Stimulated activated naive B cell treated with anti-CD40 and anti-IgM and Interleukin-4, amounts not matched to agents 10 μg/mL and 1 μg/mL and 100 μg/mL, for 72 hours (primary cell): Measurements from ENCODE around the gene TIGD3.
A peak's percentile ranks its signal among the peaks of the same experiment; 100 is the strongest.

Experiments
- ATAC-seq, 2 donors: fragments of 150-1000 bp; cut with Tn5 transposase; replicated peaks; 2 replicates each; pipeline ENCODE4 v1.10.0; 2021; ENCODE audit warnings: moderate library complexity in 1 of 2
- DNase-seq: peaks from one replicate; pipeline ENCODE4 v3.0.0; 2021
- H3K27ac Mint-ChIP-seq: one replicate; pipeline ENCODE4 v1.8.0; 2022; ENCODE audit warnings: mild to moderate bottlenecking, mixed read lengths
- H3K27me3 Mint-ChIP-seq, 2 donors: one replicate each; pipeline ENCODE4 v1.8.0; 2022; ENCODE audit warnings: mixed read lengths in 2 of 2
- H3K36me3 Mint-ChIP-seq, 2 donors: one replicate each; pipeline ENCODE4 v1.8.0; 2022; ENCODE audit warnings: mixed read lengths in 2 of 2, mild to moderate bottlenecking in 1 of 2
- H3K4me1 Mint-ChIP-seq, 2 donors: one replicate each; pipeline ENCODE4 v1.8.0; 2022; ENCODE audit warnings: mixed read lengths in 2 of 2, mild to moderate bottlenecking in 1 of 2
- H3K4me3 Mint-ChIP-seq, 2 donors: one replicate each; pipeline ENCODE4 v1.8.0; 2022; ENCODE audit warnings: mild to moderate bottlenecking in 2 of 2, mixed read lengths in 2 of 2, moderate library complexity in 1 of 2
- H3K9me3 Mint-ChIP-seq, 2 donors: one replicate each; pipeline ENCODE4 v1.8.0; 2022; ENCODE audit warnings: mixed read lengths in 2 of 2, mild to moderate bottlenecking in 1 of 2

TIGD3 gene

DNA sequence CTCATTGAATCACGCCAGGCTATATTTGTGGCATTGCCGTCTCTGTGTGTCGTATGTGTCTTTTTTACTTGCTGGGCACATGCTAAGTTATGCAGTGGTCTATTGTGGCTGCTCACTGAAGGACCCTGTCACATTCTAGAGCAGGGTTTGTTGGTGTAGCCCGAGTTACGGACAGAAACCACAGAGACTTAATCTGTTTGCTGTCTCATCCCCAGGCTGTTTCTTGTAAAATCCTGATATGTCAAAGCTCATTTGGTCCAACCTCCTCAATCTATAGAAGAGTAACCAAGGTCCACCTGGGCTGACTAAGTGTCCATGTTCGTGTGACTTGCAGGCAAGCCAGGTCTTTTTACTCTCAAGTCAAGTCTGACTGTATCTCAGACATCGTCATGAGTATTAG is 15.9 kb upstream of the TIGD3 start:
- Mint-ChIP-seq H3K27me3 (no peaks in the 10 kb centered on the region), H3K4me1 (peaks cover 19 to 27% of the 10 kb centered on the region in 2 donors), H3K36me3 (peaks cover 16 to 34% of the 10 kb centered on the region in 2 donors), H3K27ac (no peak overlapping the region), H3K9me3 (no peaks in the 10 kb centered on the region), H3K4me3 (no peak overlapping the region)
- ATAC-seq (no peak), DNase-seq (no peak)

DNA sequence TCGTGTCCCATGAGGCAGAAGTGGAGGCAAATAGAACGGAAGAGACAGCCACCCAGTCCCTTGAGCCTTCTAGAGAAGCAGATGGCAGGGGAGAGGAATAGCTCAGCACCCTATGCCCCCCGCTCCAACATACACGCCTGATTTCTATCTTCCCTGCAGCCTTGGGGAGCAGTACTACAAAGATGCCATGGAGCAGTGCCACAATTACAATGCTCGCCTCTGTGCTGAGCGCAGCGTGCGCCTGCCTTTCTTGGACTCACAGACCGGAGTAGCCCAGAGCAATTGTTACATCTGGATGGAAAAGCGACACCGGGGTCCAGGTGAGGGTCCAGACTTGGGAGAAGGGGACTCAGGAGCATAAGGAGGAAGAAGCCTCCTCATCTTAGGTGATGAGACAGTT is 14.3 kb upstream of the TIGD3 start:
- no peak overlapping the region for H3K27ac Mint-ChIP-seq
- no peaks in the 10 kb centered on the region for H3K9me3 Mint-ChIP-seq
- ATAC-seq (no peak), DNase-seq (no peak)
- H3K36me3 Mint-ChIP-seq: peaks cover 25 to 48% of the 10 kb centered on the region in 2 donors
- no peak overlapping the region for H3K4me3 Mint-ChIP-seq
- peaks cover 13 to 17% of the 10 kb centered on the region in 2 donors for H3K4me1 Mint-ChIP-seq
- H3K27me3 Mint-ChIP-seq: no peaks in the 10 kb centered on the region

DNA sequence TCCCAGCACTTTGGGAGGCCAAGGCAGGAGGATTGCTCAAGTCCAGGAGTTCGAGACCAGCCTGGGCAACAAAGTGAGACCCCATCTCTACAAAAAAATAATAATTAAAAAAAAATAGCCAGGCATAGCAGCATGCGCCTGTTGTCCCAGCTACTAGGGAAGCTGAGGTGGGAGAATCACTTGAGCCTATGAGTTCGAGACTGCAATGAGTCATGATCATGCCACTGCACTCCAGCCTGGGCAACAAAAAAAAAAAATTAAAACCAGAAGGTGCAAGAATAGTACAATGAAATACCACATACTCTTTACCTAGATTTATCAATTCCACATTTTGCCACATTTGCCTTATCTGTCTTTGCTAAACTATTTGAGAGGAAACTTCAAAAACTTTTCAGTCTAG is 12.7 kb upstream of the TIGD3 start:
- ATAC-seq (no peak), DNase-seq (no peak)
- Mint-ChIP-seq H3K4me3 (no peak overlapping the region), H3K4me1 (peaks cover 10% of the 10 kb centered on the region in 2 donors), H3K27ac (no peak overlapping the region), H3K9me3 (no peaks in the 10 kb centered on the region), H3K27me3 (no peaks in the 10 kb centered on the region), H3K36me3 (peaks cover 34 to 61% of the 10 kb centered on the region in 2 donors)

DNA sequence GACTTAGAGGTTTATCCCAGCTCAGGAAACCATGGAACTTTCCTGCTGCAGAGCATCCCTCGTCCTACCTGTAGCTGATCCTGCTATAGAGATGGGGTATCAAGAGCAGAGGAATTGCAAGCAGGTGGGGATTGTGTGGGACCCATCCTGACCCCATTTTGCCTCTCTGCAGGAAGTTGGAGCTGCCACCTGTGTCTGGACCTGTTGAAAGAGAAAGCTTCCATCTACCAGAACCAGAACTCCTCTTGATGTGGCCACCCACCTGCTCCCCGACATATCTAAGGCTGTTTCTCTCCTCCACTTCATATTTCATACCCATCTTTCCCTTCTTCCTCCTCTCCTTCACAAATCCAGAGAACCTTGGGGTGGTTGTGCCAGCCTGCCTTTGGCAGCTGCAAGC is 3.0 kb upstream of the TIGD3 start:
- H3K36me3 Mint-ChIP-seq: peaks cover 16 to 36% of the 10 kb centered on the region in 2 donors

DNA sequence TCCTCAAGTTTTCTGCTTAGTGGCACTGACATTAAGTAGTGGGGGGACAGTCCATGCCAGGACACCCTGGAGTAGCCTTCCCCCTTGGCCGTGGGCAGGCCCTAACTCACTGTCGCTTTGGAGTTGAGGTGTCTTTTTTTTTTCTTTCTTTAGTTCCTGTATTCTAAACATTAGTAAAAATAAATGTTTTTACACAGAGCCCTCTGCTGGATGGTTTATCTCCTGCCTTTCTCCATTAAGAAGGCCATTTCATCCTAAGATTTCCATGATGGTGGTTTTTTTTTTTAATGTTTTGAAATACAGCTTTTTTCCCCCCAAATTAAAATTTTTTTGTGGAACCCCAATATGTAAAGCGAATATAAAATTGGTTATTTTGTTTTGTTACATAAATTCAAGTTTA is 1.8 kb upstream of the TIGD3 start:
- ATAC-seq: no peak
- H3K4me3 Mint-ChIP-seq: no peak overlapping the region
- peak overlapping the region; percentile 3 for H3K27ac Mint-ChIP-seq

More for the DNA sequence above, 3.0 kb upstream of the TIGD3 start:
- Mint-ChIP-seq H3K27ac (peak overlapping the region; percentile 31), H3K4me1 (peaks cover 18 to 22% of the 10 kb centered on the region in 2 donors), H3K4me3 (no peak overlapping the region), H3K9me3 (no peaks in the 10 kb centered on the region), H3K27me3 (no peaks in the 10 kb centered on the region)
- DNase-seq (no peak), ATAC-seq (no peak)

DNA sequence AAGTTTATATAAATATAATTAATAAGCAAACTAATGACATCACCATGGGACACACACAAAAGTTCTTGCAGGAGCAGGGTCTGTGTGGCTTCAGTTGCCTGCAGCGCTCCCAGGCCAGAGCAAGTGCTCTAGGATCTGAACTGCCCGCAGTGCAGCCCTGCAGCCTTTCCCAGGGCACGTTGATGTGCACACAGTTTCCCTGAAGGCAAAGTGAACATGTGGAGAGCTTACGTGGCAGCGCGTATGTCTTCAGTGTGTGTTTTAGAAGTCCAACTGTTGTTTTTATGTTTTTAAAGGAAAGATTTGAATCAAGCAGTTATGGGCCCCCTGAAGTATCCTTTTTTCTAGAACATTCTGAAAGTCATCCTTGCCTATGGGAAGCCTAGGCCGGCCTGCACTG is 1.2 kb upstream of the TIGD3 start:
- no peaks in the 10 kb centered on the region for H3K27me3 Mint-ChIP-seq
- no peaks in the 10 kb centered on the region for H3K9me3 Mint-ChIP-seq
- peaks cover 22 to 25% of the 10 kb centered on the region in 2 donors for H3K4me1 Mint-ChIP-seq
- H3K27ac Mint-ChIP-seq: peak overlapping the region; percentile 63
- H3K4me3 Mint-ChIP-seq: peak overlapping the region; percentile 39 to 69
- peaks cover 13 to 26% of the 10 kb centered on the region in 2 donors for H3K36me3 Mint-ChIP-seq
- DNase-seq (no peak), ATAC-seq (no peak)

More for the DNA sequence above, 1.8 kb upstream of the TIGD3 start:
- Mint-ChIP-seq H3K9me3 (no peaks in the 10 kb centered on the region), H3K4me1 (peaks cover 20 to 22% of the 10 kb centered on the region in 2 donors), H3K36me3 (peaks cover 13 to 32% of the 10 kb centered on the region in 2 donors), H3K27me3 (no peaks in the 10 kb centered on the region)
- DNase-seq: no peak

DNA sequence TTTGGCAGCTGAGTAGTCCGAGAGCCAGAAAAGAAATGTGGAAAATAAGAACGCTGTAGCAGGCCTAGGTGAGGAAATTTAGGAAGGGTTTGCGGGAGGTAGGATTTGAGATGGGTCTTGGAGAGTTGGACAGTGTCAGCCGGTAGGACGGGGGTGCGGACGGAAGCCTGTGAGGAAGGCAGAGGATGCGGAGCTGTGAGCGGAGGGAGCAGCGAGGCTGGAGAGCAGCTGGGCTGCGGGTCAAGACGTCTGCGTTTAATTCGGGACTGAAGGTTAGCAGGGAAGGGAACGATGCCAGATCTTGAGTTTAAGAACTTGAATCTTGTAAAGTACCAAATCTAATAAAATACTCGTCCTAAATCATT is 669 bp upstream of the TIGD3 start:
- Mint-ChIP-seq H3K27ac (peak overlapping the region; percentile 63), H3K4me3 (peak overlapping the region; percentile 39 to 69), H3K36me3 (peaks cover 11 to 21% of the 10 kb centered on the region in 2 donors), H3K27me3 (no peaks in the 10 kb centered on the region), H3K4me1 (peaks cover 22 to 25% of the 10 kb centered on the region in 2 donors), H3K9me3 (no peaks in the 10 kb centered on the region)
- no peak for DNase-seq
- no peak for ATAC-seq

DNA sequence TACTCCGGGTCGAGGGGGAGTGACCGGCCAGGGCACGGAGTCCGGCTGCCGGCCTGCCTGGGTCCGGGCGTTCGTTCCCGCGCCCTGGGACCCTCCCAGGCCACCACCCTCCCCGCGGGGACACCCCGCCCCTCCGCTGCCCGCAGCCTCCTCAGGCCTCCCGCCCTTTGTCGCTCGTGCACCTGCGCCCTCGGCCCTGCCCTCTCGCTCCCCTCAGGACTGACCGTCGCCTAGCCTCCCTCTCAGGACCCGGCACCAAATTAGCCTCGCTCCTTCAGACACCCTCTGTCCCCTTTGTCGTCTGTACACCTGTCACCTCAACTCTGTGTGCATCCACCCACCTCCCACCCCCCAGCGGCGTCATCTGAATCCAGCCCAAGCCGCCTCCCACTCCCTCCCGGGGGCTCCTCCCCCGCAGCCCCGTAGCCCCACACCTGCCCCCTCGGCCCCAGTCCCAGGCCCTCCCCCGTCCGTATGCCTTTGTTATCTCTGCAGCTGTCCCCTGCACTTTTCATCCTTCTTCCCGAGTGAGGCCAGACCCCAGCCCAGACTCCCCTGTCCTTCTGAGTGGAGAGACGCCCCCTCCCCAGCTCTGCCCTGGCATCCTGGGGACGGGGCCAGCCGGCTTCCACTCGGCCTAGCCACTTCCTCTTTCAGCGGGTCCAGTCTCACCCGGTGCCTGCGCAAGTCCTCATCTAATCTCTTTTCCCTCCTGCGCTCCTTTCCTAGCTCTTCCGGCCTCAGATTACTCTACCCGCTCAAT is 643 bp downstream of the TIGD3 start:
- Mint-ChIP-seq H3K9me3 (no peaks in the 10 kb centered on the region), H3K4me1 (peaks cover 22 to 25% of the 10 kb centered on the region in 2 donors), H3K36me3 (peaks cover 11 to 20% of the 10 kb centered on the region in 2 donors), H3K4me3 (peak overlapping the region; percentile 96 to 98), H3K27me3 (no peaks in the 10 kb centered on the region), H3K27ac (peak overlapping the region; percentile 98)
- peak; percentile 37 to 45 for ATAC-seq
- peak; percentile 22 for DNase-seq

DNA sequence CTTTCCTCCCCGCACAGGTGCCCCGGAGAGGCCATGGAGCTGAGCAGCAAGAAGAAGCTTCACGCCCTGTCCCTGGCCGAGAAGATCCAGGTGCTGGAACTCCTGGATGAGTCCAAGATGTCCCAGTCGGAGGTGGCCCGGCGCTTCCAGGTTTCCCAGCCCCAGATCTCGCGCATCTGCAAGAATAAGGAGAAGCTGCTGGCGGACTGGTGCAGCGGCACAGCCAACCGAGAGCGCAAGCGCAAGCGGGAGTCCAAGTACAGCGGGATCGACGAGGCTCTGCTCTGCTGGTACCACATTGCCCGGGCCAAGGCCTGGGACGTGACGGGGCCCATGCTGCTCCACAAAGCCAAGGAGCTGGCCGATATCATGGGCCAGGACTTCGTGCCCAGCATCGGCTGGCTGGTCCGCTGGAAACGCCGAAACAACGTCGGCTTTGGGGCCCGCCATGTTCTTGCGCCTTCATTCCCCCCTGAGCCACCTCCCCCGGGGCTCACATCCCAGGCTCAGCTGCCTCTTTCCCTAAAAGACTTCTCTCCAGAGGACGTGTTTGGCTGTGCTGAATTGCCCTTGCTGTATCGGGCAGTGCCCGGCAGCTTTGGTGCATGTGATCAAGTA is 1.3 kb downstream of the TIGD3 start:
- DNase-seq: no peak
- no peak for ATAC-seq
- H3K9me3 Mint-ChIP-seq: no peaks in the 10 kb centered on the region
- H3K27me3 Mint-ChIP-seq: no peaks in the 10 kb centered on the region
- H3K4me3 Mint-ChIP-seq: peak overlapping the region; percentile 96 to 98
- peaks cover 11 to 20% of the 10 kb centered on the region in 2 donors for H3K36me3 Mint-ChIP-seq
- peak overlapping the region; percentile 98 for H3K27ac Mint-ChIP-seq
- peaks cover 22 to 25% of the 10 kb centered on the region in 2 donors for H3K4me1 Mint-ChIP-seq

DNA sequence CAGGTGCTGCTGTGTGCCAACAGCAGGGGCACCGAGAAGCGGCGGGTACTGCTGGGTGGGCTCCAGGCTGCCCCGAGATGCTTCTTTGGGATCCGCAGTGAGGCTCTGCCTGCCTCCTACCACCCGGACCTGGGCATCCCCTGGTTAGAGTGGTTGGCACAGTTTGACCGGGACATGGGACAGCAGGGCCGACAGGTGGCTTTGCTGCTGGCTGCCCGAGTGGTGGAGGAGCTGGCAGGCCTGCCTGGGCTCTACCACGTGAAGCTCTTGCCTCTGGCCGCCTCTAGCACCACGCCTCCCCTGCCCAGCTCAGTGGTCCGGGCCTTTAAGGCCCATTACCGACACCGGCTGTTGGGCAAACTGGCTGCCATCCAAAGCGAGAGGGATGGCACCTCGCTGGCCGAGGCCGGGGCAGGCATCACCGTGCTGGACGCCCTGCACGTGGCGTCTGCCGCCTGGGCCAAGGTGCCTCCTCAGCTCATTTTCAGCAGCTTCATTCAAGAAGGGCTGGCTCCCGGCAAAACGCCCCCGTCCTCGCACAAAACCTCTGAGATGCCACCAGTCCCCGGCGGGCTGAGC is 1.9 kb downstream of the TIGD3 start:
- DNase-seq (no peak), ATAC-seq (no peak)
- Mint-ChIP-seq H3K27ac (no peak overlapping the region), H3K4me1 (peaks cover 22 to 25% of the 10 kb centered on the region in 2 donors), H3K4me3 (peak overlapping the region; percentile 41 to 53), H3K9me3 (no peaks in the 10 kb centered on the region), H3K36me3 (peaks cover 11 to 20% of the 10 kb centered on the region in 2 donors), H3K27me3 (no peaks in the 10 kb centered on the region)

DNA sequence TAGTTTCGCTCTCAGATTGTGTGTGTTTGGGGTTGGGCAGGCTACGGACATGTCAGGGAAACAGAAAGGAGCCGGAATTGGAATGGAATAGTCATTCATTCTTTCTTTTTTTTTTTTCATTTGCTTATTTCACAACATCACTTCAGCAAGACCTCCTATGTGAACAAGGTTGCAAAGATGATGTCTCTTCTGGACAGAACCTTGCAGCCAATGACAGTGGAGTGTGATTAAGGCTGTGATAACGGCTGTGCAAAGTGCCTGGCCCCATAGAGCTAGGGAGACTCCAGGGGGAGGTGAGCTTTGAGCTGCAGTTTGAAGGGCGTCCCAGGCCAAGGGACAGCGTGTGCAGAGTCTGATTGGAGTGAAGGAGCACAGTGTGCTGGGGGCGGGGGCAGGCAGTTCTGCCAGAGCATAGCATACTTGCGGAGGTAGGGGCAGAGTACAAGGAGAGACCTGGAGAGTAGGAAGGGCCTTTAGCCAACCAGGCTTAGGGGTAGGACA is 3.4 kb downstream of the TIGD3 start:
- peaks cover 0 to 7% of the 10 kb centered on the region in 2 donors for H3K36me3 Mint-ChIP-seq
- no peak overlapping the region for H3K4me3 Mint-ChIP-seq
- peaks cover 25 to 28% of the 10 kb centered on the region in 2 donors for H3K4me1 Mint-ChIP-seq
- ATAC-seq: no peak
- H3K27me3 Mint-ChIP-seq: no peaks in the 10 kb centered on the region
- no peaks in the 10 kb centered on the region for H3K9me3 Mint-ChIP-seq
- no peak overlapping the region for H3K27ac Mint-ChIP-seq
- DNase-seq: no peak

DNA sequence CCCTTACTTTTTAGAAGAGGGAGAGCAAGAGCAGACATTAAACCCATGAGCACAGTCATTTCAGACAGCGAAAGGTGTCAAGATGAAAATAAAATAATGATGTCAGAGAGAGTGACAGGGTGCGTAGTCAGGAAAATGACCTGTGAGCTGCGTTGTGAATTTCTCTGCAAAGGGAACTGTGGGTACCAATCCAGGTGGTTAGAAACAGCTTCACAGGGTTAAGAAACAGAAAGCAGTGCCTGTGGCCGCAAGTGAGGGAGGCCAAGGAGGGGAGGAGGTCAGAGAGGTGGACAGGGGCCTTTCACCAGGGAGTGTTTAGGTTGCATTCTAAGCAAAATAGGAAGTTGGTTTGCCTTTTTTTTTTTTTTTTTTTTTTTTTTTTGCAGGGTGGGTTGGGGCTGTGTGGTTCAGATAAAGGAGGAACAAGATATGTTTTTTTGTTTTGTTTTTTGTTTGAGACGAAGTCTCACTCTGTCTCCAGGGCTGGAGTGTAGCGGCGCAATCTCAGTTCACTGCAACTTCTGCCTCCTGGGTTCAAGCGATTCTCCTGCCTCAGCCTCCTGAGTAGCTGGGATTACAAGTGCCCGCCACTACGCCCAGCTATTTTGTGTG is 7.9 kb downstream of the TIGD3 start:
- no peaks in the 10 kb centered on the region for H3K36me3 Mint-ChIP-seq
- H3K9me3 Mint-ChIP-seq: no peaks in the 10 kb centered on the region
- H3K4me1 Mint-ChIP-seq: peaks cover 11 to 13% of the 10 kb centered on the region in 2 donors
- peak overlapping the region; percentile 92 for H3K27ac Mint-ChIP-seq
- H3K4me3 Mint-ChIP-seq: peak overlapping the region; percentile 66 to 73
- no peaks in the 10 kb centered on the region for H3K27me3 Mint-ChIP-seq
- DNase-seq: no peak
- peak; percentile 77 to 84 for ATAC-seq

DNA sequence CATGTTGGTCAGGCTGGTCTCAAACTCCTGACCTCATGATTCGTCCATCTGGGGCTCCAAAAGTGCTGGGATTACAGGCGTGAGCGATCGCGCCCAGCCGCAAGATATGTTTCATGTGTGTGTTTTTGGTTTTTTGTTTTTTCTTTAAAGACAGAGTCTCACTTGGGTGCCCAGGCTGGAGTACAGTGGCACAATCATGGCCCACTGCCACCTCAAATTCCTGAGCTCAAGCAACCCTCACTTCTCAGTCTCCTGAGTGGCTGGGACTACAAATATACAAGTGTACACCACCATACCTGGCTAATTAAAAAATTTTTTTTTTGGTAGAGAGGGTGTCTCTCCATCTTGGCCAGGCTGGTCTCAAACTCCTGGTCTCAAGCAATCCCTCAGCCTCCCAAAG is 8.4 kb downstream of the TIGD3 start:
- no peaks in the 10 kb centered on the region for H3K36me3 Mint-ChIP-seq
- H3K4me3 Mint-ChIP-seq: peak overlapping the region; percentile 14 to 66
- H3K4me1 Mint-ChIP-seq: peaks cover 8 to 13% of the 10 kb centered on the region in 2 donors
- H3K27me3 Mint-ChIP-seq: no peaks in the 10 kb centered on the region
- no peak overlapping the region for H3K27ac Mint-ChIP-seq
- peak in 1 of 2 donors; percentile 5 for ATAC-seq
- no peaks in the 10 kb centered on the region for H3K9me3 Mint-ChIP-seq
- DNase-seq: no peak

DNA sequence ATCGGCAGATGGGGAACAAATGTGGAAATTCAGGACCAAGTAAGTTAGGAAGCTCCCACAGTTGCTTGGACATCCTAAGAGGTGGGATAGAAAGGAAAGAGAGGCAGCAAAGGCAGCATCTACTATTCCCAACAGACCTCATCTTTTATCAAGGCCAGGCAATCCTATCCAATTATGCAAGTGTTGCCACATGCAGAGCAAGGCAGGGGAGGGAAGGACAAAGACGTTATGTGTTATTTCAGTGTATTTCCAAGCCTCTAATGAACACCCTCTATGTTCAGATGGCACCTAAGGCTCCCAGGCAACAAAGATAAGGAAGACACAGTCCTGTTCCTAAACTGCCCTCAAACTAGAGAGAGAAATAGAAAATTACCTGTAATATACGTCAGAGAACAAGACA is 9.2 kb downstream of the TIGD3 start:
- H3K4me3 Mint-ChIP-seq: no peak overlapping the region
- no peak for ATAC-seq
- no peaks in the 10 kb centered on the region for H3K27me3 Mint-ChIP-seq
- H3K4me1 Mint-ChIP-seq: peaks cover 4 to 13% of the 10 kb centered on the region in 2 donors
- H3K27ac Mint-ChIP-seq: peak overlapping the region; percentile 5
- H3K9me3 Mint-ChIP-seq: no peaks in the 10 kb centered on the region
- no peak for DNase-seq
- H3K36me3 Mint-ChIP-seq: no peaks in the 10 kb centered on the region
